Tibial nerve (tissue), 4 donors: Measurements from ENCODE around the gene SERF2.

Experiments used
- CTCF ChIP-seq, 5 experiments: fragments of 200-600 bp in 3 of 5; fragments of 450-650 bp in 2 of 5; sonication (generic) in 3 of 5; IDR thresholded peaks; one replicate each; pipeline ENCODE4 v1.5.1; 2016 to 2019; ENCODE audit warnings: antibody characterized with exemption in 5 of 5, mild to moderate bottlenecking in 3 of 5, moderate library complexity in 2 of 5
- EP300 ChIP-seq, 2 donors: sonication (generic); formaldehyde crosslinking; IDR thresholded peaks; one replicate each; pipeline ENCODE4 v1.6.1; 2017; ENCODE audit warnings: antibody characterized with exemption in 2 of 2, mild to moderate bottlenecking in 1 of 2

GRCh38 chr15:43748376-43748775 is 43.7 kb upstream of the SERF2 start:
- TF ChIP-seq CTCF (IDR thresholded peaks at IDR 0.05) (no peak), EP300 (IDR thresholded peaks at IDR 0.05) (no peak)
